KOPT-K1 (cell line): ENCODE measurements around the gene SASH3.
A peak's percentile ranks its signal among the peaks of the same experiment; 100 is the strongest.

ENCODE experiments used
- H3K27ac ChIP-seq: fragments of 200-600 bp; sonication (generic); 2 replicates; pipeline ENCODE4 v1.5.1; 2016; ENCODE audit warnings: antibody characterized with exemption, mild to moderate bottlenecking, low read depth, low read length; ENCODE audit not compliant: poor library complexity, severe bottlenecking
- H3K36me3 ChIP-seq: fragments of 200-600 bp; sonication (generic); 2 replicates; pipeline ENCODE4 v1.5.1; 2017; ENCODE audit warnings: antibody characterized with exemption, mild to moderate bottlenecking, low read length, moderate library complexity; ENCODE audit not compliant: insufficient read depth
- H3K9me3 ChIP-seq: fragments of 200-600 bp; sonication (generic); 2 replicates; pipeline ENCODE4 v1.5.1; 2017; ENCODE audit warnings: antibody characterized with exemption, low read length, mild to moderate bottlenecking; ENCODE audit not compliant: insufficient read depth, poor library complexity, severe bottlenecking

The SASH3 gene

DNA sequence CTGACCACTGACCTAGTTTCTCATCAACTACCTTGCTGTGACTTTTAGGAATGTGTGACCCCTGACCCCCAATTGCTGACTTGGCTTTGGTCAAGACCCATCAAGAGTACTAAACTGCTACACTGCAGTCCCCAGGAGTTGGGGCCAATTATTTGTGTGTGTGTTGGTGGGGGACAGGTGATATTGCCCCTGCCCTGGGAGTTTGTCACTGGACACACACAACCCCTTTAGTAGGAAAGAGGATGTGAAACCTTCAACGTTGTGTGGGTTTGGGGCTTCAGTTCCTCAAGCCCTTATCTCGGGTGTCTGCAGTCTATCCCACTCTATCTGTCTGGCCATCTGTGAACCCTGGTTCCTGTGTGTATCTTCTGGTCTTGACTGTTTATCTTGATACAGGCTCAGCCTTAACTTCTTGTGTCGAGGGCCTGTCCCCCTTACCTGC, 6.5 kb downstream of the SASH3 start:
- Histone ChIP-seq H3K9me3 (no peaks in the 10 kb centered on the region), H3K27ac (peak overlapping the region; percentile 73), H3K36me3 (peaks cover 96% of the 10 kb centered on the region)

GRCh38 chrX:129787336-129788055, 7.7 kb downstream of the SASH3 start:
- Histone ChIP-seq H3K27ac (peak overlapping the region; percentile 51), H3K9me3 (no peaks in the 10 kb centered on the region), H3K36me3 (peaks cover 98% of the 10 kb centered on the region)

- H3K27ac ChIP-seq: no peak overlapping the region
- no peaks in the 10 kb centered on the region for H3K9me3 ChIP-seq
- H3K36me3 ChIP-seq: peaks cover 98% of the 10 kb centered on the region
Observed at GRCh38 chrX:129788527-129788926, 8.8 kb downstream of the SASH3 start.

GRCh38 chrX:129790146-129790545, 10.4 kb downstream of the SASH3 start:
- H3K36me3 ChIP-seq: peaks cover 98% of the 10 kb centered on the region
- H3K9me3 ChIP-seq: no peaks in the 10 kb centered on the region
- peak overlapping the region; percentile 13 for H3K27ac ChIP-seq

DNA sequence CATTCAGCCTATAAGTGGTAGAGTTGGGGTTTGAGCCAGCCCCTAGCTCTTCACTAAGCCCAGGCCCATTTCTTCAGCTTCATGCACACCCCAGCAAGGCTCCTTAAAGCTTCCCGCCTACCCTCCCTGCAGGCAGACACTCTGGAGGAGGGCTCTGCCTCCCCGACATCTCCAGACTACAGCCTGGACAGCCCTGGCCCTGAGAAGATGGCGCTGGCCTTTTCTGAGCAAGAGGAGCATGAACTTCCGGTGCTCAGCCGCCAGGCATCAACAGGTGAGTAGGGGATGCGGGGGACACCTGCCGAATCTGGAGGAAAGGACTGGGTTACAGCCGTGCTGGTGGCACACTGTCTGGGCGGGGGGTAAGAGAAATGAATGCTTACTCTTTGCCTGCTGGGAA, 11.1 kb downstream of the SASH3 start:
- Histone ChIP-seq H3K9me3 (no peaks in the 10 kb centered on the region), H3K36me3 (peaks cover 98% of the 10 kb centered on the region), H3K27ac (peak overlapping the region; percentile 13)

DNA sequence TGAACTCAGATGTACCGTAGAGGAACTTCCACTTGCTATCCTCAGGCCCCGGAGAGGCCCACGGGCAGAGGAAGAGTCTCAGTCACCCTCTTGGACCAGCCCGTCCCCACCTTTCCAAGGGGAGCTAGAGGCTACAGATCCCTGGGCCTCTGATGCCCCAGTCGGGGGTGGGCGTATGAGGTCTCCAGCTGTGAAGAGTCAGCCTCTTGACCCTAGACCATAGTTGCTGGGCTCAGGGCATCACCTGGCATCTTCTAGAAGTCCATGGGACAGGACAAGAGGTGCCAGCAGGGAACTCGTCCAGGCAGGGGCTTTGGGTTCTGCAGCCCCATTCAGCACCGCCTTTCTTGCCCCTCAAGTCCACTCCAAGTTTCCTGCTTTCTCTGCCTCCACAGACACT, 11.6 kb downstream of the SASH3 start:
- Histone ChIP-seq H3K36me3 (peaks cover 98% of the 10 kb centered on the region), H3K27ac (peak overlapping the region; percentile 13), H3K9me3 (no peaks in the 10 kb centered on the region)

DNA sequence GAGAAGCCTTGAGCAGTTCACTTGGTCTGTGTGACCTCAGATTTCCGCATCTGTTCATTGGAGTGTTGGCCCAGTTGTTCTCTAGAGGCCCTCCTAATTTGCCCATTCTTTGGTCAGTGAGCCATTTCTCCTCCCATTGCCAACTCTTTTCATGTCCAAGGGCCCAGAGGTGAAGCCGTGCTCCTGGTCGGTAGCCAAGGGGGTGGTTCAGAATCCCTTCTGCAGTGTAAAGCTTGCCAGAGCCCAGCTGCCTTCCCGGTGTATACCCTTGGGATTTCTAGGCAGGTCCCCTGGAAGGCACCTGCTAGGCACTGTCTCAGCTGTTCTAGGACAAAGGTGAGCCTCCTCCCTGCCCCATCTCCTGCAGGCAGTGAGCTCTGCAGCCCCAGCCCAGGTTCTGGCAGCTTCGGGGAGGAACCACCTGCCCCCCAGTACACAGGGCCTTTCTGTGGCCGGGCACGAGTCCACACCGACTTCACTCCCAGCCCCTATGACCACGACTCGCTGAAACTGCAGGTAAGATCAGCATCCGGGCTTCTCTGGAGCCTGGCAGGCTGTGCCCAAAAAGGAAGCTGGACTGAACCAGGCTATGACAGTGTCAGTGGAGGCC, 12.3 kb downstream of the SASH3 start:
- H3K27ac ChIP-seq: no peak overlapping the region
- H3K36me3 ChIP-seq: peaks cover 98% of the 10 kb centered on the region
- no peaks in the 10 kb centered on the region for H3K9me3 ChIP-seq

DNA sequence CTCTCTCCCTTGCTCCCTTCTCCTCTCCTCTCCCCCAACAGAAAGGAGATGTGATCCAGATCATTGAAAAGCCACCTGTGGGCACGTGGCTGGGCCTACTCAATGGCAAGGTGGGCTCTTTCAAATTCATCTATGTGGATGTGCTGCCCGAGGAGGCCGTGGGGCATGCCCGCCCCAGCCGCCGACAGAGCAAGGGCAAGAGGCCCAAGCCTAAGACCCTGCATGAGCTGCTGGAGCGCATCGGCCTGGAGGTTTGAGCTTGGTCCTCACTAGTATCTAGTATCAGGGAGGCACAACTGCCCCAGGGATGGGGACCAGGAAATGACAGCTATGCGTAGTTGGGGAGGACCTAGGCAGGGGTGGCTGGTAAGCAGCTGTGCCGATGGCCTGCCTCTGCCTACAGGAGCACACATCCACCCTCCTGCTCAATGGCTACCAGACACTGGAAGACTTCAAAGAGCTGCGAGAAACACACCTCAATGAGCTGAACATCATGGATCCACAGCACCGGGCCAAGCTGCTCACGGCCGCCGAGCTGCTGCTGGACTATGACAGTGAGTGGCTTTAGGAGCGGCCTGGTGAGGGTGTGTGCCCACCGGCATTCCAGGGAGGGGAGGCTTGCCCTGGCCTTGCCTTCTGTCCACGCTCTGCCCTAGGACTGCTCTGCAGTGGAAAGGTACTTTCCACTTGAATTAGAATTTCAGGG, 13.0 kb downstream of the SASH3 start:
- Histone ChIP-seq H3K36me3 (peaks cover 98% of the 10 kb centered on the region), H3K27ac (peak overlapping the region; percentile 14), H3K9me3 (no peaks in the 10 kb centered on the region)

DNA sequence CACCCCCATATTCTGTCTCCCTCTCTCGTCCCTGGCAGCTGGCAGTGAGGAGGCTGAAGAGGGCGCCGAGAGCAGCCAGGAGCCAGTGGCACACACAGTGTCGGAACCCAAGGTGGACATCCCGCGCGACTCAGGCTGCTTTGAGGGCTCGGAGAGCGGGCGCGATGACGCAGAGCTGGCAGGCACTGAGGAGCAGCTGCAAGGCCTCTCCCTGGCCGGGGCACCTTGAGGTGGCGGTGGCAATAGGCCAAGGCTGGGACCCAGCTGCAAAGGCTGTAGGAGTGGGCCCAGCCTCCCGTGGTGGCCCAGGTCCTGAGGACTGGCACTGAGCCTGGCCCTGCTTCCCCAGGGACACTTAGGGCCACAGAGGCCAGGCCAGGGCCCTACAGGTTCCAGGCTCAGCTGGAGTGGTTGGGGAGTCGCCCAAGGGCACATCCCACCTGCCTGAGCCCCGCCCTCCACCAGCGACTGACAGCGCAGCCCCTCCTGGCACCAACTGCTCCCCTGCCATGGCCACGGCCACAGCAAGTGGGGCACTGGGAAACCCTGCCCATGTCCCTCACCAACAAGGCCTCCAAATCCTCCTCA, 13.9 kb downstream of the SASH3 start:
- peaks cover 98% of the 10 kb centered on the region for H3K36me3 ChIP-seq
- H3K27ac ChIP-seq: peak overlapping the region; percentile 38
- no peaks in the 10 kb centered on the region for H3K9me3 ChIP-seq

GRCh38 chrX:129795584-129795983, 15.8 kb downstream of the SASH3 start:
- H3K36me3 ChIP-seq: peaks cover 80% of the 10 kb centered on the region
- H3K9me3 ChIP-seq: no peaks in the 10 kb centered on the region
- H3K27ac ChIP-seq: peak overlapping the region; percentile 38

DNA sequence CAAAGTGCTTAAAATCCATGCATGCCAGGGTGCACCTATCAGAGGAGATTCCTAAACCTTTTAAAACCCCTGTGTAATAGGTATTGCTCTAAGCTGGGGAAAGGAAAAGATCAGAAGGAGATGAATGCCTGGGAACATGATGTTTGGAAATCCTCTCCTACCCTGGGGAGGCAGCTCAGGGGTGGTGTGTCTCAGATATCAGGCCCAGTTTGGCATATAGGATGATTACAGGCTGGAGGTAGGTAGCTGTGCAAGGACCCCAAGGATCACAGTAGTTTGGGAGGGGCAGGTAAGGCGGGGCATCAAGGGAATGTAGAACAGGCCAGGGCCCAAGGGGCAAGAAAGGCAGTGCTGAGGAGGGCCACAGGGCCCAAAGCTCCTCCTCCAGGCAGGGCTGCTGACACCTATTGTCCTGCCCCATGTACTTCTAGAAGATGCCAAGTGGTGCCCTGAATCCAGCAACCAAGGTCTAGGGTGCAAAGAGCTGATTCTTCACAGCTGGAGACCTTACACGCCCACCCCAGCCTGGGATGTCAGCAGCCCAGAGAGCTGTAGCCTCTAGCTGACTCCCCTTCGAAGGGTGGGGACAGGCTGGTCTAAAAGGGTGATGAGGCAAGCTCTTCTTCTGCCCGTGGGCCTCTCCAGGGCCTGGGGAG, 17.6 kb downstream of the SASH3 start:
- H3K9me3 ChIP-seq: no peaks in the 10 kb centered on the region
- H3K36me3 ChIP-seq: peaks cover 62% of the 10 kb centered on the region
- H3K27ac ChIP-seq: peak overlapping the region; percentile 41

DNA sequence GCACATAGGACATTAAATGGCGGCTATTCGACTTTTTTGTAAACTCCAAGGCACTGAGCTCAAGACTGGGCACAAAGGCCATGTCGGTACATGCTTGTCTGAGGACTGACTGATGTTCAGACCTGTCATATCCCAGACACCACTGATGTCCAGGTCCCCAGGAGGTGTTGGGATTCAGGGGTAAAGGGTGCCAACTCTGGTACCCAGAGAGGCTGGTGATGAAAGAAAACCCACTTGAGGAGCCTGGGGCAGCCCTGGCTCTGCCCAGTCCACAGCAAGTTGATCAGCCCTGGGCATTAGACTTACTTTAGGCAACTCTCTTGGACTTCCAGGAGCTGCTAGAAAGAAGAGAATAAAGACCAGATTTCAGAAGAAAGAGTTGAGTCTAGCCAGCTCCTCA, 18.7 kb downstream of the SASH3 start:
- peaks cover 51% of the 10 kb centered on the region for H3K36me3 ChIP-seq
- peak overlapping the region; percentile 41 for H3K27ac ChIP-seq
- no peaks in the 10 kb centered on the region for H3K9me3 ChIP-seq

DNA sequence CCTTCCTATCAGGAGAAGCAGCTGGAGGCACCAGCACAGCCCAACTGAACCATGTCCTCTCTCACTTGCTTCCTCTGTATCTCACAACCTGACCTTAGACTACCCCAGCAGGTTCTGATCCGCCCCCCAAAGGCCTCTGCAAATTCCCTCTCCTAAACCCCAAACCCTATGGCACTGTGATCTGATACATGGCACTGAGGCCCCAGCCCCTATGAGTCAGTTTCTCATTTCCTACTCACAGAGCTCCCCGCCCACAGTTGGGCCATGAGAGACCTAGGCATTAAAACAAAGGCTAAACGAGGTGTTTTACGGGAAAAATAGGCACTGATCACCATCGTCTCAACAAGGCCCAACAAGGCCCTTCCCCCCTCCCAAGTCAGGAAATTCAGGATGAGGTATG, 19.1 kb downstream of the SASH3 start:
- peaks cover 47% of the 10 kb centered on the region for H3K36me3 ChIP-seq
- no peaks in the 10 kb centered on the region for H3K9me3 ChIP-seq
- peak overlapping the region; percentile 41 for H3K27ac ChIP-seq

DNA sequence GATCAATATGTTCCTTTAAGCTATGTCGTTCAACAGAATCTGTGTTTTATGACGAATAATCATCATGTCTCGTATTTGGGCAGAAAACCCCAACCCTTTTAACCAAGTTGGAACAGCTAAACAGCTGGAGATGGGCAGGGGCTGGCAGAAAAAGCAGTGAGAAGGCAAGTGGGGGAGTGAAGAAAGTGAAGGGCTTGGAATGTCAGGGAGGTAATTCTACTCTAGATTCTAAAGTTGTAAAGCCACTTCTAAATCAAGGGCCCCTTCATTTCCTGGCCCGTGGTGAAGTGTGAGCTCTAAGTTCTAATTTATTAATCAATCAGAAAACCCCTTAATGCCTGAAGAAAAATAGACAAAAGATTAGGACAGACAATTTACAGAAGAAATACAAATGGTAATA, 20.4 kb downstream of the SASH3 start:
- Histone ChIP-seq H3K36me3 (peaks cover 42% of the 10 kb centered on the region), H3K9me3 (no peaks in the 10 kb centered on the region), H3K27ac (peak overlapping the region; percentile 41)

DNA sequence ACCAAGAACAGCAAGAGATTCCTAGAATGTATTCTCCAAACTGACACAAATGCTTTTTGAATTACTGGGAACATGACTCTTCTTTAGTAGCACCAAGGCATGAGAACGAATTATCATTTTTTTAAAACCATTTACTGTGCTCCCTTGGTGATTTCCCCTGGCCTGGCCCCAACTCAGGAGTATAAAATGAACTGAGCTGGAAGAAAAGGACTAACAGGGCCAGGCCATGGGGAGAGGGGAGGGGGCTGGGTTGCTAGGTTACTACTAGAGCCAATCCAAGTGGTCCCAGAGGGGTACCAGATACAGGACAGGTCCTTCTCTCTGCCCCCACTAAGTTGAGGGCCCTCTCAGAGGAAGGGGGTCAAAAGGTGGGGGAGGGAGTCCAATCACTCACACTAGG, 23.1 kb downstream of the SASH3 start:
- H3K36me3 ChIP-seq: peaks cover 31% of the 10 kb centered on the region
- no peak overlapping the region for H3K27ac ChIP-seq
- no peaks in the 10 kb centered on the region for H3K9me3 ChIP-seq
